ENCODE measurements around the gene C1orf174. TPM values are rescaled to one million over a fixed set of nuclear protein-coding genes. Genes with fewer than 3 reads are reported as not detected.

Gene C1orf174
- total and polyA plus RNA-seq, 4 donors = 10.8 to 19.3 (median 17.6) TPM

- no peak overlapping the region for H3K4me3 ChIP-seq
- H3K9me3 ChIP-seq (ENCODE audit: control insufficient read depth in 4 of 4, insufficient read depth in 3 of 4, low read length in 3 of 4) = peaks cover 0 to under 1% (median under 1%) of the 10 kb centered on the region in 4 donors
- peaks cover 0 to 4% (median 0%) of the 10 kb centered on the region in 5 donors for H3K4me1 ChIP-seq (ENCODE audit: control insufficient read depth in 5 of 5, insufficient read depth in 5 of 5, low read length in 5 of 5)
- no peaks in the 10 kb centered on the region for H3K27me3 ChIP-seq (ENCODE audit: control insufficient read depth in 3 of 3, insufficient read depth in 3 of 3, low read length in 2 of 3)
- WGBS, 2 donors = 74 to 76% methylated on average over 16 of the region's 16 CpGs
- TF ChIP-seq CTCF (IDR thresholded peaks at IDR 0.05; ENCODE audit: control extremely low read depth, extremely low read depth) = no peak
- H3K36me3 ChIP-seq (ENCODE audit: control insufficient read depth in 4 of 4, insufficient read depth in 4 of 4, low read length in 4 of 4) = peaks cover 0 to under 1% (median 0%) of the 10 kb centered on the region in 4 donors
- no peak overlapping the region for H3K9ac ChIP-seq (ENCODE audit: insufficient read depth in 1 of 2, low read length in 2 of 2)
- no peak overlapping the region for H3K27ac ChIP-seq (ENCODE audit: low read depth in 1 of 2, low read length in 1 of 2)
- ATAC-seq (ENCODE audit: insufficient read depth, low FRiP score) (no peak), DNase-seq (peak in 1 of 3 donors; percentile 48)
Measured at GRCh38 chr1:3903141-3904005, 3.3 kb upstream of the C1orf174 start.

- 77 to 79% methylated on average over 10 of the region's 10 CpGs for WGBS, 2 donors
- DNase-seq = no peak
- ATAC-seq (ENCODE audit: insufficient read depth, low FRiP score) = no peak
Measured at GRCh38 chr1:3902571-3903091, 2.6 kb upstream of the C1orf174 start.

GRCh38 chr1:3902111-3902511, 2.0 kb upstream of the C1orf174 start:
- TF ChIP-seq CTCF (IDR thresholded peaks at IDR 0.05; ENCODE audit: control extremely low read depth, extremely low read depth) = no peak
- 94 to 96% methylated on average over 15 of the region's 15 CpGs for WGBS, 2 donors
- no peak for ATAC-seq (ENCODE audit: insufficient read depth, low FRiP score)
- H3K27me3 ChIP-seq (ENCODE audit: control insufficient read depth in 3 of 3, insufficient read depth in 3 of 3, low read length in 2 of 3) = no peaks in the 10 kb centered on the region
- DNase-seq = no peak
- H3K27ac ChIP-seq (ENCODE audit: low read depth in 1 of 2, low read length in 1 of 2) = no peak overlapping the region
- H3K4me3 ChIP-seq = no peak overlapping the region
- H3K9ac ChIP-seq (ENCODE audit: insufficient read depth in 1 of 2, low read length in 2 of 2) = no peak overlapping the region
- peaks cover 0 to 3% (median 0%) of the 10 kb centered on the region in 4 donors for H3K36me3 ChIP-seq (ENCODE audit: control insufficient read depth in 4 of 4, insufficient read depth in 4 of 4, low read length in 4 of 4)
- peaks cover 0 to 4% (median 0%) of the 10 kb centered on the region in 5 donors for H3K4me1 ChIP-seq (ENCODE audit: control insufficient read depth in 5 of 5, insufficient read depth in 5 of 5, low read length in 5 of 5)
- H3K9me3 ChIP-seq (ENCODE audit: control insufficient read depth in 4 of 4, insufficient read depth in 3 of 4, low read length in 3 of 4) = peaks cover 0 to 4% (median 2%) of the 10 kb centered on the region in 4 donors

More at GRCh38 chr1:3902571-3903091, 2.6 kb upstream of the C1orf174 start:
- peaks cover 0 to 3% (median 0%) of the 10 kb centered on the region in 4 donors for H3K36me3 ChIP-seq (ENCODE audit: control insufficient read depth in 4 of 4, insufficient read depth in 4 of 4, low read length in 4 of 4)
- H3K27ac ChIP-seq (ENCODE audit: low read depth in 1 of 2, low read length in 1 of 2) = no peak overlapping the region
- no peak overlapping the region for H3K4me3 ChIP-seq
- peaks cover 0 to 4% (median 0%) of the 10 kb centered on the region in 5 donors for H3K4me1 ChIP-seq (ENCODE audit: control insufficient read depth in 5 of 5, insufficient read depth in 5 of 5, low read length in 5 of 5)
- no peak for TF ChIP-seq CTCF (IDR thresholded peaks at IDR 0.05; ENCODE audit: control extremely low read depth, extremely low read depth)
- no peak overlapping the region for H3K9ac ChIP-seq (ENCODE audit: insufficient read depth in 1 of 2, low read length in 2 of 2)
- H3K27me3 ChIP-seq (ENCODE audit: control insufficient read depth in 3 of 3, insufficient read depth in 3 of 3, low read length in 2 of 3) = no peaks in the 10 kb centered on the region
- peaks cover 0 to 4% (median 2%) of the 10 kb centered on the region in 4 donors for H3K9me3 ChIP-seq (ENCODE audit: control insufficient read depth in 4 of 4, insufficient read depth in 3 of 4, low read length in 3 of 4)
